Breast epithelium (tissue), 3 donors: Measurements from ENCODE around the gene ASTN2.

Experiments used
- CTCF ChIP-seq, 3 donors: fragments of 450-650 bp; IDR thresholded peaks; one replicate each; pipeline ENCODE4 v1.5.1; 2016 to 2017; ENCODE audit warnings: antibody characterized with exemption in 3 of 3, mild to moderate bottlenecking in 3 of 3, moderate library complexity in 3 of 3
- POLR2A ChIP-seq: fragments of 450-650 bp; IDR thresholded peaks from one replicate; pipeline ENCODE4 v1.6.1; 2016; ENCODE audit warnings: antibody characterized with exemption, mild to moderate bottlenecking, moderate library complexity
- POLR2AphosphoS5 ChIP-seq, 3 donors: sonication (generic); formaldehyde crosslinking; IDR thresholded peaks; one replicate each; pipeline ENCODE4 v1.6.1; 2017; ENCODE audit warnings: antibody characterized with exemption in 3 of 3

DNA sequence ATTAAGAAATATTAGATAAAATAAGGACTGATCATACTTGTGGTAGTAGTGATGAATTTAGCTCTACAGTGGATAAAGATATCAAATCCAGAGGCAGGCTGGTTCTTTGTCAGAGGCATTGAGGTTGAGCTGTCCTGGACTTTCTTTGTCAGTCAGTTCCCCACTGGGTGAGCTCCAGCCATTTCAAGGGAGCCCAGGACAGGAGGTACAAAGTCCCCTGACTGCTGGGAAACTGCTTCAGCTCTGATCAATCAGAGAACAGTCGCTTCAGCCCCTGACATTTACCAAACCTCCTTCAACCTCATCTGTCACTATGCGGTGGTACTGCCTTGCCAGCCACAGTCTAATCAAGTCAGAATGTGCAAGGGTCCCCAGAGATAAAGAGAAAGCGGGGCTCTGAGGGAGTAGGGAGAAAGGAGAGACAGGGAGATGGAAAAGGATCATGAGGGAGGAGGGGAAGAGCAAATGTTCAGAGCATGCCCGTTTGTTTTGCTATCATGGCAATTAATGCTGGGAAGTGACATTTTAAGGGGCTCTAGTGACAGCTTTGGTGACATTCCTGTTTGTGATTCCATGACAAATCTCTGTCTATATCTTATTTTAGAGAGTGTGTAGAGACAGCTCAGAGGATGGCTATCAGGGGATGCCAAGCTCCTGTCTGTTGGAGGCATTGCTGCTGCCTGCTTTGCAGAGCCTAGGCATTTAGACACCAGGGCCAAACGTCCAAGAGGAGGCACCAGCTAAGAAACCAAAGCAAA, 223.2 kb downstream of the ASTN2 start:
- TF ChIP-seq CTCF (IDR thresholded peaks at IDR 0.05) (no peak), POLR2AphosphoS5 (IDR thresholded peaks at IDR 0.05) (no peak), POLR2A (no peak)
